HG02885 (cell line): Measurements from ENCODE around the gene WNT9B.
"Not testable (repeated sequence)": the region's sequence is repeated elsewhere in the genome, so short reads cannot be mapped to it uniquely, and the experiment has no call there.

Experiments used
- ATAC-seq: cut with Tn5 transposase; IDR thresholded peaks from one replicate; pipeline ENCODE4 v1.9.1; 2021; ENCODE audit warnings: mild to moderate bottlenecking; ENCODE audit not compliant: unreplicated experiment, poor library complexity

WNT9B gene

DNA sequence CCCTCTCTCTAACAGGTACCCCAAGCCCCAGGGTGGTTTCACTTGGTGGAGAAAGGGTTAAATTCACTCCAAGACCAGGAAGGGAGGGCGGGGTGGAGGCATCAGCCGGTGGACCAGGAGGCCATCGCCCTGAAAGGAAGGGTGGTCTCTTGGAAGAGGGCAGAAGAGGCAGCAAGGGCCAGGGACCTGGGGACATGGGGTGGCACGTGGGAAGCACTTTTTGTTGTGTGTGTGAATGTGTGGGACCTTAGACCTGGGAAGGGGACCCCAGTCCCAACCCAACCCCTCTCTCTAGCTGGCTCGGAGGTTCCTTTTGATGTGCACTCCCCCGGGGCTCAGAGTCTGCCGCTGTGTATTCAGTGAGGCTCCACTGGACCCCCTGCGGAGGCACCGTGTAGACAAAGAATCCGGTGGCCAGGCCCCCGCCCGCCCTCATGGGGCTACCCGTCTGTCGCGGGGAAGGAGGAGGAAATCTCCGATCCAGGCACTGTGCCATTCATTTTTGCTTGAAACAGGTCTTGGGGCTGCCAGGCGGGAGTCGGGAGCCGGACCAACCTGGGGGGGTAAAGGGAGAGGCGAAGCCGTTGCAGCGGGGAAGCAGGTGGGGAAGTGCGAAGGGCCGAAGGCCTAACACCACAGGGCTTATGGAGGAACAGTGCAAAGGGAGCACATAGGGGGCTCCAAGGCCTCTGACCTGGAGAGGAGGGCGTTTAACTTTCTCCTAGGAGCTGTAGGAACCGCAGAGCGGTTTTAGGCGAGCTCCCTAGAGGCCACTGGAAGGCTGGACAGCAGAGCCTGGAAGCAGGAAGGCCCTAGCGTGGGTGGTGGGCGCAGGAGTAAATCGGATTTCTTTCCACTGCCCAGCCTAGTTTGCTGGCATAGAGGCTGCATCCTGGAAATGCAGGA lies 29.6 kb upstream of the WNT9B start:
- no peak for ATAC-seq

DNA sequence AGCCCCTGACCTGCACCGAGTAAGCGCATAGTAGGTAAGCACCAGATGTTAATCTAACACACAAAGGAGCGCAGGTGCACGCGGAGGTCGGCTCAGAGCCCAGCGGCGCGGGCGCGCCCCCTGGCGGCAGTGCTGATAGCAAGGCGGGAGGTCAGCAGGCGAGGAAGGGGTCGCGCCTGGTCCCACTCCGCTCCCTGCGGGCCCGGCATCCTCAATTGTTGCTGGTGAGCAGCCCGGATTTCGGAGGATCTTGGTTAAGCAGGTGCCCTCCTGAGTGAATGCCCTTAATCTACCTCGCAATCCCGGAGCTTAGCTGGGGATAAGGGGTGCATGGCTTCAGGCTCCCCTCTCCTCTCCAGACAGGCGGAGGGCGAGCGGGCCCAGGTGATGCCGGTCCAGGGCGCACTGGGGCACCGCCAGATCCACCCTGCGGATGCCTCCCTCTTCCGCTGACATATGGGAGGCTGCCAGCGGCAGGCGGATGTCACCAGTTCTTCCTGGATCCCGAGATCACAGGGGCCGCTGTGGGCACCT lies 28.9 kb upstream of the WNT9B start:
- ATAC-seq = no peak

- no peak for ATAC-seq
These were observed 27.7 kb upstream of the WNT9B start for GRCh38 chr17:46823657-46824056.

DNA sequence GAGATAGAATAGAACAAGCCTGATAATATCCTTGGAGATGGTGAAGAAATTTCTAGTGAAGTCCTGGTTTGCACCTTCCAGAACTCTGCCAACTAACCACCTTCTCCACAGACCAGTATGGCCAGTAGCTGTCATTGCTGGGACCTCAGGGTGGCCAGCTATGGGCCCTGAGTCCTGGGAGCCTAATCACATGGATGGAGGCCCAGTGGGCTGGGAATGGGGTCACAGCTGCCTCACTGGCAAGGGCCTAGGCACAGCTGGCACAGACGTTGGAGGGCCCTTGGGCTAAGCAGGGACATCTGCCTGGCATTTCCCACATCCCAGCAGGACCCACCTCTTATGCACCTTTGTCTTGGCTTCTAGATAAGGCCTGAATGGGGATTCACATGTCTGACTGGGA lies 25.3 kb upstream of the WNT9B start:
- ATAC-seq = no peak

GRCh38 chr17:46827274-46827673 lies 24.1 kb upstream of the WNT9B start:
- ATAC-seq = no peak

DNA sequence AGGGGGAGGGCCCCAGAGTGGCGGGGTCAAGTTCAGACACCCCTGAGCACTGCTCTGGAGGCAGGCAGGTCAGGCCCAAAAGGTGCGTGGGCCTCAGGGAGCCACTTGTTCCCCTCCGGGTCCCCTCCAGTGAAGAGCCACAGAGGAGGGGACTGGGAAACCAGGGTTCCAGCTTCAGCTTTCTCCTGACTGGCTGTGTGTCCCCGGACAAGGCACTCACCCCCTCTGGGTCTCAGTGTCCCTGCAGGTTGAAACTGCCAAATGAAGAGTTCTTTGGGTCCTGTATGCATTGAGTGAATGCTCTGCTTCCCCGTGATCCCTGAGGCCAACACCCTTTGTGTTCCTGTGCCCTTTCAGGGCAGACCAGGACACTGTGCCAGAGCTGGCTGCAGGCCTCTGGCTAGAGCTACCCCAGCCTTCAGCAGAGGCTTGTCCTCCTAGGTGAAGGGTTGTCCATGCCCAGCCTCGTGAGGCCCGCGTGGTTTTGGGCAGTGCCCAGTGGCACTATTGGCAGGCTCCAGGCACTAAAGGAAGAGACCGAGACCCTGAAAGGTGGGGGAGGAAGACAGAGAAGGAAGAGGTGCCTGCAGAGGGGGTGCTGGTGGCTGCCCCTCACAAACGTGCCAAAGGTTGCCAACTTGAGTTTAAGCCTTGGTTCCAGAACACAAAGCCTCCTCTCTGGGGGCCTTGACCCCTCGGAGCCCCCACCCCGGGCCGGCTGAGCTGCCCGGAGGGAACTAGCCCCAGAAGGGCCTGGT lies 19.6 kb upstream of the WNT9B start:
- ATAC-seq = no peak

DNA sequence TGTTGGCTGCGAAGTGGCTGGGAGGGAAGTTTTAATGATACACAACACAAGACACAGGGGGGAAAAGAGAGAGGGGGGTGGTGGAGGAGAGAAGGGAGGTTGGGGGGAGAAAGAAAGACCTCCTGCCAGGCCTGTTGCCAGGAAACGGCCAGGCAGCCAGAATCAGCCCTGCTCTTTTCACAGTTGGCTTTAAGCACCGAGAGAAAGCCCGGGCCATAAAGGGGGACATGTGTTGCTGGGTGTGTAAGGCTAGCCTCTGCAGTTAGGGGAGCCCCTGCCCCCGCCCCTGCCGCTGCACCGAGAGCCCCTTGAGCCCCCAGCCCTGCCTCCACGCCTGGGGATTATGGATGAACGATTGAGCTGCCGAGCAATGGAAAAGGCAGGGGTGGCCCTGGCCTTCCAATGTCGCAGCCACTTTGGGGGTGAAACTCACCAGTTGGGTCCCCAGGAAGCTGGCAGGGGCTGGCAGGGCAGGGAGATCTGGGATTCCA lies 19.0 kb upstream of the WNT9B start:
- no peak for ATAC-seq

DNA sequence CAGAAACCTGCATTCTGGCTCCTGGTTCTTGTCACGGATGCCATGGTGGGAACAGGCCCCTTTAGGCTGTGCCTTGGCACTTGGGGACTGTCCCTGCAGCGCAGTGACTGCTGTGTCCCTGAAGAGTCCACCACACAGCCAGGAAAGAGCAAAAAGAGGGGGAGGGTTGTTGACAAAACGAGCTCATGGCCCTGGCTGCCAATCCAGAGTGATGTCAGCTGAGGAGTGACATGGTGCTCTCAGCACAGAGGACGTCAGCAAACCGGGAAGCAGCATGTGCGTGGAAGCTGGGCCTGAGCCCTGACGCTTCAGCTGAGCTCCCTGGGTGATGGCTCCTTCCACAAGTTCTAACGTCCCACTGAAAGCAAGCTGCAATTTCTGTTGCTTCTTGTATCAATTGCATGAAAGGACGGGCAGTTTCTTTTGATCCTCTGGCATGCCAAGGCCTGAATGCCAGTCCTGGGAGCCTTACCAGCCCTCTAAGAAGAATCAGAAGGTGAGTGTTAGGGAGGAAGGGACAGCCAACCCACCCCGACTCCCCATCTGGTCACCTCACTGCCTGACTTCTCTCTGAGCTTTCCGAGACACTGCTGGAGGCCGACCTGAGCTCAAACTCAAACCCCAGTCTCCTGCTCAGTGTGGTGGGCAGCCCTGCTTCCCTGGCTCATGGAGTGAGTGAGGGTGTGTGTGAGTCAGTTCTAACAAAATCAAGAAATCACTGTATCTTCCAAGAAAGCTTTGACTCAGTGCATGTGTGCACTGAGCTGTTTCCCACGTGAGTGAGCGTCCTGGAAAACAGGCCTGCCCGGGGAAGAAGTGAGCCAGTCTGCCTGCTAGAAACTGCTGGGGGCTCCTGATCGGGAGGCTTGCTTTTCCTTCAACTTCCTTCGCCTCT lies 18.2 kb upstream of the WNT9B start:
- ATAC-seq = no peak

GRCh38 chr17:46833840-46834208 lies 17.6 kb upstream of the WNT9B start:
- ATAC-seq = no peak

DNA sequence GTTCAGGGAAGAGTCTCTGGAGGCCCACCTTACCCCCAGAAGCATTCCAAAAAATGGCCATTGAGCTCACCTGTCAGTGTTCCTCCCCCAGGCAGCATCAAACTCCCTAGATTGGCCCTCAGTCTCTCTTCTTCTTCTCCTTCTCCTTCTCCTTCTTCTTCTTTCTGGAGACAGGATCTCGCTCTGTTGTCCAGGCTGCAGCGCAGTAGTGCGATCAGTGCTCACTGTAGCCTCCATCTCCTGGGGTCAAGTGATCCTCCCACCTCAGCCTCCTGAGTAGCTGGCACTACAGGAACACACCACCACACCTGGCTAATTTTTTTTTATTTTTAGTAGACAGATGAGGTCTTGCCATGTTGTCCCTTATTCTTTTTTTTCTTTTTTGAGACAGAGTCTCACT lies 16.5 kb upstream of the WNT9B start:
- ATAC-seq = no peak

DNA sequence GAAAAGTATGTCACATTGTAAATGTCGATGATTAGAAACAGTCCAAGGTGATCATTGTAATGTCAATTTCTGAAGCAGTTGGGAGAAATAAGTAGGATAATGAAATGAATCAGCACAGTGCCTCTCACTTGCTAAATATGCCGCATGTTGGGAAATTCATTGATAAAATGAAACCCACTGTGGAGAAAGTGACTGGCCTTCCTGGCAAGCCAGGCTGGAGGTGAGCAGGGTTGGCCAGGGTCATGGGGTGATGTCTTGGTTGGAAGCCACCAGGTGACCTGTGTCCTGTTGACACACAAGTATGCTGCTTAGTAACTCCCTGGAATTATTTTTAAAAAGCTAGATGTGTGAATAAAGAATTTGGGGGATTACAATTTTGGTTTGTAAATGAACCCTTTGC lies 14.9 kb upstream of the WNT9B start:
- no peak for ATAC-seq

DNA sequence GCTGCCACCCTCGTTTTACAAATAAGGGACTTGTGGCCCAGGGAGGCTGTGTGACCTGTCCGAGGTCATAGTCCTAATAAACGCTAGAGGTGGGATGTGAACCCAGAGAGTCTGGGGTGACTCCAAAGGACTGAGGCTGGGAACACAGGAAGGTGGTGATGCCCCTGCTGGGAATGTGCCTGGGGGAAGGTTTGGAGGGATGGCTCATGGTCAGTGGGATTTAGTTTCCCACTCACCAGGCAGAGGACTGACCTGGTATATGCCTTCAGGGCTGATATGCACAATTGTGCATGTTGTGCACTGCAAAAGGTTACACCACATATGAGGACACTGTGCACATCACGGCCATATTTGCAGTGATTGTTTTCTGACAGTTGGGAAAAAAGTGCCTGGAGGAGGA lies 13.9 kb upstream of the WNT9B start:
- ATAC-seq = no peak

DNA sequence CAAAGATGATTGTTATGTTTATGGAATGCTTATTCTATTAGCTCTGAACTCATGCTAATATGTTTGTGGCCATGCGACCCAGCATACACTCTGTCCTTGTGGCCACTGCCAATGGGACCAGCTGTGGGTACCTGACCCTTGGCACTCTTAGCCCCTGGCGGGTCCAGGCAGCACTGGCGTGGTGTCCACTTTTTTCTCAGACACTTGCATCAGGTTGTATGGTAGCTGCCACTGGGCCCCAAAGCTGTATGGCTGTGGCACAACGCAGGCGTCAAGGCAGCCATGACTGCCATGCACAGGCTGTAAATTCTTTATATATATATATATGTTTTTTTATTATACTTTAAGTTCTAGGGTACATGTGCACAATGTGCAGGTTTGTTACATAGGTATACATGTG lies 12.2 kb upstream of the WNT9B start:
- ATAC-seq = no peak

DNA sequence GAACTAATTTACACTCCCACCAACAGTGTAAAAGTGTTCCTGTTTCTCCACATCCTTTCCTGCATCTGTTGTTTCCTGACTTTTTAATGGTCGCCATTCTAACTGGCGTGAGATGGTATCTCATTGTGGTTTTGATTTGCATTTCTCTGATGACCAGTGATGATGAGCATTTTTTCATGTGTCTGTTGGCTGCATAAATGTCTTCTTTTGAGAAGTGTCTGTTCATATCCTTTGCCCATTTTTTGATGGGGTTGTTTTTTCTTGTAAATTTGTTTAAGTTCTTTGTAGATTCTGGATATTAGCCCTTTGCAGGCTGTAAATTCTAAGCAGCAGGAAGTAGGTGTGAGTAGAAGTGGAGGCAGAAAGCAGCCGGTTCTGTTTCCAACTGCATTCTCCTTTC lies 10.8 kb upstream of the WNT9B start:
- ATAC-seq = not testable (repeated sequence)

GRCh38 chr17:46841561-46842379 lies 9.6 kb upstream of the WNT9B start:
- no peak for ATAC-seq

DNA sequence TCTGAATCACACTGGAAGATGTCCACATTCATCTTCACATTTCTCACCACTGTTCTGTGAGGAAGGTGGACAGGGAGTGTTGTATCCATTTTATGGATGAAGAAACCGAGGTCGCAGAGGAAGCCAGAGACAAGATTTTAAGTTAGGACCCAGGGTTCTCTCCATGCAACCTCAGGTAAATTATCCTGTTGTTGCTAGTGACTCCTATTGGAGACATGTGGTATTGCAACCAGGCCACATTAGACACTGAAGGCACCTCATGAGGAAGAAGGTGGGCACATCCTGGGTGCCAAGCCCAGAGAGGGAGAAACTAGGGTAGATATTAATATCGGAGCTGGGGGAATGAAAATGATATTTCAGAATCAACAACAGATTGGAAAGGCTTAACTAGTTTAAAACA lies 8.5 kb upstream of the WNT9B start:
- no peak for ATAC-seq

GRCh38 chr17:46847204-46848191 lies 3.9 kb upstream of the WNT9B start:
- ATAC-seq = no peak

GRCh38 chr17:46848534-46848933 lies 2.8 kb upstream of the WNT9B start:
- no peak for ATAC-seq
